OCI-M1 (cell line): ENCODE results near the gene CFP.

Experiments used
- DNase-seq: peaks from one replicate; lab custom pipeline; 2025; lab: John Stamatoyannopoulos, UW

CFP gene

DNA sequence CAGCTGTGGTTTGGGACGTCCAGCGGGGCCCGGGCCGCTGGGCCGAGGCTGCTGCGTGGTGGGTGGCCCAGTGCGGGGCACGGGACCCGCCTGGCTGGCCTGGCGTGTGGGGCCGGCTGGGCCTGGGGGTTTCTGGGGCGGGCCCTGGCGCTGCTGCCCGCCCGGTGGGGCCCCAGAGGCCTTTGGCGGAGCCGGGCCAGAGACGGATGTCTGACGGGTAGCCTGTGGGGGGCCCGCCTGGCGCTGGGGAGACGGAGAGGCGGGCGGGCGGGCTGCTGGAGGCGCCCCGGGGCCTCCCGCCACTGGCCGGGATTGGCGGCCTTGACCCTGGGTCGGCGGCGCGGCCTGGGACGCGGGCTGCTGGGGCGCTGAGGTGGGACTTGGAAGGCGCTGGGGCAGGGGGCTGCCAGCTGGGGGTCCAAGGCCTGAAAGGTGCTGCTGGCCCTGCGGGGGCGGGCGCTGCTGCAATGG, 55.6 kb downstream of the CFP start:
- DNase-seq = no peak

DNA sequence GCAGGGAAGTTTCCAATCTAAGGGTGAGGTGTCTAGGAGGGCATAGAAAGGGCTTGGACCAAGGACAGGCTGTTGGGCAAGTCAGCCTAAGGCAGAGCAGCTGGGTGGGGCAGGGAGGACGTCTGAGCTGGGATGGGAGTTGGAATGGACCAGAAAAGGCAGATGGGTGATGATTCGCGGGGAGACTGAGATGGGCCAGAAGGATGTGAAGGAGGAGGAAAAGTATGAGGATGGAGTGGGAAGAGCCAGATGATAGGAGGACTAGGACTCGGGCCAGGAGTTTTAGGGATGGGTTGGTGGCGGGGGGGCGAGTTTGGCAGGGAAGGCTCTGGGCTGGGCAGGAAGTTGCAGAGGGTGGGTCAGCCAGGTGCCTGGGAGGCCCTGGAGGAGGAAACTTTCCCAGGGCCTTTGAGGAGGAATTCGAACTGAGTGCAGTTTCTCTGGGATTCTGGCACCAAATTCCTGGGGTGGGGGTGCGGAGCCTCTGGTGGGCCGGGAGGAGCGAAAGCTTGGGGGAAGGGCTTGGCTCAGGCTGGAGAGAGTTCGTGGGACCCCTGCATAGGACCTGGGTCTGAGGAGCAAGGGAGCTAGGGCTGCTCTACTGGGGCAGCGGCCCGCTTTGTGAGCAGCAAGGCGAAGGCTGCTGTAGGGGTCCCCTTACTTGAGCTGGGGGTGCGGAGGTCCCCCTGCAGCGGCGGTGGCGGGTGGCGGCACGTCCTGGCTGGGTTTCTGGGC, 56.2 kb downstream of the CFP start:
- DNase-seq = no peak
